ENCODE measurements around the gene XIRP2. TPM values are rescaled to one million over a fixed set of nuclear protein-coding genes. Genes with fewer than 3 reads are reported as not detected.

The XIRP2 gene
- total RNA-seq, 4 donors from 2014 or later, result 266 to 3,644 (median 977) TPM

DNA sequence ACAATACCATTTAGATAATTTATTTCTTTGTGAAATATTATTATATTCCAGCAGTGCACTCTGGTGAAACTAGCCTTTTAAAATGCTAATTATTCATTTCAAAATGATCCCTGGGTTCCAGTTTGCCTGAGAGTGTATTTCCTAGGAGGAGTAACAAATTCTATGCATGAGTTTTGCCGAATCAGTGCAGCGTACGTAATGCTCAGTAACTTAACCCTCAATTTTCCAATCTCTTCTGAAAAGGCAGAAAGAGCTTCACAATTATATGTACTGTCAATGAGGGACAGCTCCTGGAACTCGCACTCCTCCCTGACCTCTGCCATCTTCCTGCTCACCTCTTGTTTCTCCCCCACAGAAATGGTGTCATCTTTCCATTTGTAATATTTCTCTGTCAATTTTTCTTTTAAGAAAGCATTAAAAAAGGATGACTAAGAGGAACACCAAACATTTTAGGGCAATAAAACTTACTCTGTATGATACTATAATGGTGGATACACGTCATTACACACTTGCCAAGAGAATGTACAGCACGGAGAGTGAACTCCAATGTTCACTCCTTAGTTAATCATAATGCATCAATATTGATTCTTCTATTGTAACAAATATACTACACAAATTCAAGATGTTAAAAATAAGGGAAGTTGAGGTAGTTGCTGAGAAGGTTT lies 25.7 kb upstream of the XIRP2 start:
- H3K27me3 ChIP-seq, result no peaks in the 10 kb centered on the region
- H3K27ac ChIP-seq, result no peak overlapping the region
- no peaks in the 10 kb centered on the region for H3K36me3 ChIP-seq
- ATAC-seq, result no peak
- intact Hi-C loops (cut with DNase I; ENCODE audit: low total_unique reads), result no loop called here
- in situ Hi-C loops (cut with MboI; ENCODE audit: low sequenced_read_pairs in 4 of 4), result no loop called here
- TF ChIP-seq, protein P1, sequence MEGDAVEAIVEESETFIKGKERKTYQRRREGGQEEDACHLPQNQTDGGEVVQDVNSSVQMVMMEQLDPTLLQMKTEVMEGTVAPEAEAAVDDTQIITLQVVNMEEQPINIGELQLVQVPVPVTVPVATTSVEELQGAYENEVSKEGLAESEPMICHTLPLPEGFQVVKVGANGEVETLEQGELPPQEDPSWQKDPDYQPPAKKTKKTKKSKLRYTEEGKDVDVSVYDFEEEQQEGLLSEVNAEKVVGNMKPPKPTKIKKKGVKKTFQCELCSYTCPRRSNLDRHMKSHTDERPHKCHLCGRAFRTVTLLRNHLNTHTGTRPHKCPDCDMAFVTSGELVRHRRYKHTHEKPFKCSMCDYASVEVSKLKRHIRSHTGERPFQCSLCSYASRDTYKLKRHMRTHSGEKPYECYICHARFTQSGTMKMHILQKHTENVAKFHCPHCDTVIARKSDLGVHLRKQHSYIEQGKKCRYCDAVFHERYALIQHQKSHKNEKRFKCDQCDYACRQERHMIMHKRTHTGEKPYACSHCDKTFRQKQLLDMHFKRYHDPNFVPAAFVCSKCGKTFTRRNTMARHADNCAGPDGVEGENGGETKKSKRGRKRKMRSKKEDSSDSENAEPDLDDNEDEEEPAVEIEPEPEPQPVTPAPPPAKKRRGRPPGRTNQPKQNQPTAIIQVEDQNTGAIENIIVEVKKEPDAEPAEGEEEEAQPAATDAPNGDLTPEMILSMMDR (IDR thresholded peaks at IDR 0.05 in 4 of 5, conservative IDR thresholded peaks at IDR 0.05 in 1 of 5), result no peak
- no peak for TF ChIP-seq POLR2A (IDR thresholded peaks at IDR 0.05)
- H3K9me3 ChIP-seq, result no peaks in the 10 kb centered on the region
- no peaks in the 10 kb centered on the region for H3K4me1 ChIP-seq
- no peak overlapping the region for H3K4me3 ChIP-seq
- DNase-seq, result no peak

DNA sequence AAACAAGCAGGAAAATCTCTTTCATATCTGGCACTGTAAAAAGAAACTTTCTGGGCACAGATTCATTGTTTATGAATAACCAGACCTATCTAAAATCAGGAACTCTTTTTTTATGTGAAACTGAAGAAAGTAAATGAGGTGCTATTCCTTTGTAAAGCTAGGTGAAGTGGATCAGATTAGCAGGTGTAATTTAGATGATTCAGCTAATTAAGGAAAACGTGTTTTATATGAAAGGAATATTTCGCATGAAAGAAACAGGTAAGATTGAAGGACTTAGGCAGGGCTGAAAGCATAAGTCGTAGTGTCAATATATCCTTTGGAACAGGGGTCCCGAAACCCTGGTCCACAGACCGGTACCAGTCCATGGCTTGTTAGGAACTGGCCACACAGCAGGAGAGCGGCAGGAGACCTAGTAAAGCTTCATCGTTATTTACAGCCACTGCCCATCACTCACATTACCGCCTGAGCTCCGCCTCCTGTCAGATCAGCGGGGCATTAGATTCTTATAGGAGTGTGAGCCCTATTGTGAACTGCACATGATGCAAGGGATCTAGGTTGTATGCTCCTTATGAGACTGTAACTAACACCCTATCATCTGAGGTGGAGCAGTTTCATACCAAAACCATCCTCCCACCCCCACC lies 20.3 kb upstream of the XIRP2 start:
- H3K4me1 ChIP-seq, result no peaks in the 10 kb centered on the region
- DNase-seq (no peak), ATAC-seq (no peak)
- intact Hi-C loops (cut with DNase I; ENCODE audit: low total_unique reads), result no loop called here
- no peak overlapping the region for H3K27ac ChIP-seq
- TF ChIP-seq POLR2A (IDR thresholded peaks at IDR 0.05), result no peak
- TF ChIP-seq, protein P1 (IDR thresholded peaks at IDR 0.05 in 4 of 5, conservative IDR thresholded peaks at IDR 0.05 in 1 of 5), result no peak
- no peak overlapping the region for H3K4me3 ChIP-seq
- in situ Hi-C loops (cut with MboI; ENCODE audit: low sequenced_read_pairs in 4 of 4), result no loop called here
- no peaks in the 10 kb centered on the region for H3K27me3 ChIP-seq
- H3K36me3 ChIP-seq, result no peaks in the 10 kb centered on the region
- no peaks in the 10 kb centered on the region for H3K9me3 ChIP-seq

DNA sequence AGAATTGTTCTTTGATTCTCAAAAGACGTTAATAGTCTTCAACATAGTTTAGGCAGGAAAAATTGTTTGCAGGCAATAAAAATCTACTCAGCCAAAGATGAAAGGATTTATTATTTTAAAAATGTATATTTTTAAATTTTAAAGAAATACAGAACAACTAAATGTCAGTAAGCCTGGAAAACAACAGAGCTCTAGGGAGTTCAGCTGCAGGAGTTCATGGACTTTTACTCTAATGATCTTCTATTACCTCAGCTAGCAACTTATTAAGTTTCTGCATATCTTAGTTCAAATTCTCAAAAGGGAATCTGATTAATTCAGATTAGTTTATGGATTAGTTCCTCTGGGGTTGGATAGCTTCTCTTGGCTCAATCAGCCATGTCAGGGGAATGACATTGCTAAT lies 17.9 kb upstream of the XIRP2 start:
- no peak for ATAC-seq
- Histone ChIP-seq H3K9me3 (no peaks in the 10 kb centered on the region), H3K4me1 (no peaks in the 10 kb centered on the region), H3K27me3 (no peaks in the 10 kb centered on the region), H3K36me3 (no peaks in the 10 kb centered on the region), H3K27ac (no peak overlapping the region), H3K4me3 (no peak overlapping the region)
- TF ChIP-seq, protein P1 (IDR thresholded peaks at IDR 0.05 in 4 of 5, conservative IDR thresholded peaks at IDR 0.05 in 1 of 5), result no peak
- no peak for TF ChIP-seq POLR2A (IDR thresholded peaks at IDR 0.05)
- intact Hi-C loops (cut with DNase I; ENCODE audit: low total_unique reads) (no loop called here), in situ Hi-C loops (cut with MboI; ENCODE audit: low sequenced_read_pairs in 4 of 4) (no loop called here)
- no peak for DNase-seq

DNA sequence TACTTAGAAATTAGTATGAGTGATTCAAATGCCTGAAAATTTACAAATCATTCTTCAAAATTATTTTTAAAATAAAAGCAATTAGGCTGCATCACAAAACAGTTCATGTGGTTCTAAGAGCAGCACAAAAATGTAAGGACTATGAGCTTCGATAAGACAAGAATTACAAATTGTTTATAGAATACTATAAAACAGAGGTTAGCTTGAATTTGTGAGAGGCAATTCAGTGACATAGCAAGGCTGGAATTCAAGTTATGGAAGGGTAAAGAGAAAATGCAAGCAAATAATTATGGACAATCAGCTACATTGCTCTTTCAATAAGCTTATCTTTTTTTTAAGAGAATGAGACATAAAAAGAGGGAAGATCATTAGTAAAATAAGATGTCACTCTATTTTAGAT lies 7.1 kb upstream of the XIRP2 start:
- H3K27ac ChIP-seq, result no peak overlapping the region
- no peak for ATAC-seq
- TF ChIP-seq POLR2A (IDR thresholded peaks at IDR 0.05), result no peak
- TF ChIP-seq, protein P1 (IDR thresholded peaks at IDR 0.05 in 4 of 5, conservative IDR thresholded peaks at IDR 0.05 in 1 of 5), result no peak
- H3K9me3 ChIP-seq, result no peaks in the 10 kb centered on the region
- no peak for DNase-seq
- H3K27me3 ChIP-seq, result no peaks in the 10 kb centered on the region
- H3K4me1 ChIP-seq, result no peaks in the 10 kb centered on the region
- in situ Hi-C loops (cut with MboI; ENCODE audit: low sequenced_read_pairs in 4 of 4), result no loop called here
- no peak overlapping the region for H3K4me3 ChIP-seq
- intact Hi-C loops (cut with DNase I; ENCODE audit: low total_unique reads), result no loop called here
- no peaks in the 10 kb centered on the region for H3K36me3 ChIP-seq
